H9 (cell line): ENCODE measurements around the gene METTL26. TPM values are rescaled to one million over a fixed set of nuclear protein-coding genes. Genes with fewer than 3 reads are reported as not detected.

Experiments used
- DNase-seq: peaks from one replicate; pipeline ENCODE4 v3.0.0-alpha.2; 2017
- H2AFZ ChIP-seq: one replicate; pipeline ENCODE4 v1.6.1; 2013; ENCODE audit warnings: mild to moderate bottlenecking, low read length, control low read depth, moderate library complexity
- H2AK5ac ChIP-seq: 2 replicates; pipeline ENCODE4 v1.6.1; 2013; ENCODE audit warnings: low read length, control low read depth, mixed read lengths; ENCODE audit not compliant: insufficient read length
- H2BK120ac ChIP-seq: one replicate; pipeline ENCODE4 v1.6.1; 2013; ENCODE audit warnings: low read depth, mild to moderate bottlenecking, low read length, control low read depth, inconsistent platforms; ENCODE audit not compliant: poor library complexity, severe bottlenecking
- H2BK12ac ChIP-seq: 2 replicates; pipeline ENCODE4 v1.6.1; 2013; ENCODE audit warnings: low read length, control low read depth, mixed read lengths, low read depth; ENCODE audit not compliant: insufficient read length
- H2BK15ac ChIP-seq: 2 replicates; pipeline ENCODE4 v1.6.1; 2013; ENCODE audit warnings: low read depth, low read length, control low read depth
- H2BK20ac ChIP-seq: one replicate; pipeline ENCODE4 v1.6.1; 2013; ENCODE audit warnings: low read depth, mild to moderate bottlenecking, low read length, control low read depth, inconsistent platforms; ENCODE audit not compliant: poor library complexity, severe bottlenecking
- H2BK5ac ChIP-seq: 2 replicates; pipeline ENCODE4 v1.6.1; 2013; ENCODE audit warnings: low read length, control low read depth, mixed read lengths; ENCODE audit not compliant: insufficient read length
- H3K14ac ChIP-seq: 2 replicates; pipeline ENCODE4 v1.6.1; 2013; ENCODE audit warnings: low read length, control low read depth; ENCODE audit not compliant: insufficient read depth
- H3K18ac ChIP-seq: 2 replicates; pipeline ENCODE4 v1.6.1; 2013; ENCODE audit warnings: low read depth, mild to moderate bottlenecking, mixed read lengths, low read length, control low read depth; ENCODE audit not compliant: insufficient read length
- H3K23ac ChIP-seq: 2 replicates; pipeline ENCODE4 v1.6.1; 2013; ENCODE audit warnings: low read length, control low read depth, mixed read lengths, low read depth; ENCODE audit not compliant: insufficient read length
- H3K23me2 ChIP-seq: 2 replicates; pipeline ENCODE4 v1.6.1; 2013; ENCODE audit warnings: low read depth, mild to moderate bottlenecking, mixed read lengths, low read length, control low read depth; ENCODE audit not compliant: insufficient read length, poor library complexity, severe bottlenecking
- H3K27ac ChIP-seq: 2 replicates; pipeline ENCODE4 v1.5.1; 2013; ENCODE audit warnings: low read length, control low read depth, mixed read lengths, low read depth; ENCODE audit not compliant: insufficient read length
- H3K27me3 ChIP-seq: 2 replicates; pipeline ENCODE4 v1.6.1; 2013; ENCODE audit warnings: low read length, control low read depth, inconsistent platforms; ENCODE audit not compliant: insufficient read depth
- H3K4ac ChIP-seq: 2 replicates; pipeline ENCODE4 v1.6.1; 2013; ENCODE audit warnings: low read depth, mild to moderate bottlenecking, control low read depth, inconsistent platforms, low read length, moderate library complexity
- H3K4me1 ChIP-seq: 2 replicates; pipeline ENCODE4 v1.6.1; 2013; ENCODE audit warnings: low read length, control low read depth, inconsistent platforms; ENCODE audit not compliant: insufficient read depth
- H3K4me2 ChIP-seq: 2 replicates; pipeline ENCODE4 v1.6.1; 2013; ENCODE audit warnings: low read length, control low read depth, mixed read lengths; ENCODE audit not compliant: insufficient read length, insufficient read depth
- H3K56ac ChIP-seq: 2 replicates; pipeline ENCODE4 v1.6.1; 2013; ENCODE audit warnings: low read depth, mild to moderate bottlenecking, mixed read lengths, low read length, control low read depth; ENCODE audit not compliant: insufficient read length
- H3K79me1 ChIP-seq: 2 replicates; pipeline ENCODE4 v1.6.1; 2013; ENCODE audit warnings: low read depth, mild to moderate bottlenecking, moderate library complexity, low read length, control low read depth, inconsistent platforms; ENCODE audit not compliant: insufficient read depth, poor library complexity, severe bottlenecking
- H3K79me2 ChIP-seq: 2 replicates; pipeline ENCODE4 v1.6.1; 2013; ENCODE audit warnings: low read length, control low read depth, inconsistent platforms; ENCODE audit not compliant: insufficient read depth
- H3K9ac ChIP-seq: 2 replicates; pipeline ENCODE4 v1.6.1; 2013; ENCODE audit warnings: low read length, control low read depth, mixed read lengths; ENCODE audit not compliant: insufficient read length; ENCODE audit errors: extremely low read depth
- H3K9me3 ChIP-seq: one replicate; pipeline ENCODE4 v1.6.1; 2013; ENCODE audit warnings: low read depth, low read length, inconsistent platforms; ENCODE audit not compliant: control insufficient read depth
- H3T11ph ChIP-seq: one replicate; pipeline ENCODE4 v1.6.1; 2013; ENCODE audit warnings: mild to moderate bottlenecking, low read length, control low read depth, inconsistent platforms
- H4K20me1 ChIP-seq: one replicate; pipeline ENCODE4 v1.6.1; 2013; ENCODE audit not compliant: control insufficient read depth, insufficient read length, insufficient read depth
- H4K5ac ChIP-seq: 2 replicates; pipeline ENCODE4 v1.6.1; 2013; ENCODE audit warnings: low read depth, mild to moderate bottlenecking, mixed read lengths, low read length, control low read depth; ENCODE audit not compliant: insufficient read length
- H4K8ac ChIP-seq: replicated peaks from 2 replicates; pipeline ENCODE4 v1.6.1; 2013; ENCODE audit warnings: low read length, control low read depth, mixed read lengths, low read depth; ENCODE audit not compliant: insufficient read length
- H4K91ac ChIP-seq: 2 replicates; pipeline ENCODE4 v1.6.1; 2013; ENCODE audit warnings: low read depth, mild to moderate bottlenecking, moderate library complexity, mixed read lengths, low read length, control low read depth; ENCODE audit not compliant: insufficient read length
- H3K27ac Mint-ChIP-seq, 3 experiments: 2 replicates in 2 of 3; 3 replicates in 1 of 3; pipeline ENCODE4 v1.8.0; 2020 to 2021; ENCODE audit warnings: mixed read lengths in 3 of 3, mild to moderate bottlenecking in 1 of 3, moderate library complexity in 1 of 3
- H3K27me3 Mint-ChIP-seq: 2 replicates; pipeline ENCODE4 v1.8.0; 2021; ENCODE audit warnings: low read depth, mild to moderate bottlenecking, moderate library complexity, mixed read lengths
- H3K36me3 Mint-ChIP-seq, 3 experiments: 2 replicates in 2 of 3; 3 replicates in 1 of 3; pipeline ENCODE4 v1.8.0; 2020 to 2021; ENCODE audit warnings: low read depth in 3 of 3, mixed read lengths in 3 of 3; ENCODE audit not compliant: insufficient read depth in 1 of 3
- H3K4me1 Mint-ChIP-seq, 2 experiments: 2 replicates each; pipeline ENCODE4 v1.8.0; 2020; ENCODE audit warnings: mixed read lengths in 2 of 2
- H3K4me3 Mint-ChIP-seq, 2 experiments: 2 replicates in 1 of 2; 3 replicates in 1 of 2; pipeline ENCODE4 v1.8.0; 2020 to 2021; ENCODE audit warnings: mild to moderate bottlenecking in 2 of 2, mixed read lengths in 2 of 2, moderate library complexity in 1 of 2
- H3K9me3 Mint-ChIP-seq, 2 experiments: 2 replicates in 1 of 2; 3 replicates in 1 of 2; pipeline ENCODE4 v1.8.0; 2020; ENCODE audit warnings: mild to moderate bottlenecking in 2 of 2, mixed read lengths in 2 of 2, moderate library complexity in 1 of 2
- WGBS: extraction: QIAGEN DNeasy Blood & Tissue Kit; methylation state at CpG from one replicate; pipeline ENCODE4 v1.1.7; 2013; ENCODE audit warnings: missing lambda C conversion rate, low lambda C conversion rate, mixed read lengths; ENCODE audit not compliant: insufficient read length; ENCODE audit errors: extremely low coverage; 5-methylcytosine and 5-hydroxymethylcytosine counted together
- total RNA-seq: library from RNA; stranded (reverse); gene quantifications from 2 replicates; pipeline ENCODE4 v1.2.1, GENCODE V29; 2021
- TF ChIP-seq, protein P1 (sequence below): fragments of 200-600 bp; sonication (generic); conservative IDR thresholded peaks from 3 replicates; pipeline ENCODE4 v1.8.0; 2021; ENCODE audit warnings: antibody characterized with exemption, mild to moderate bottlenecking

Gene METTL26
- total RNA-seq, 1 experiment from 2014 or later, result 108 TPM

DNA sequence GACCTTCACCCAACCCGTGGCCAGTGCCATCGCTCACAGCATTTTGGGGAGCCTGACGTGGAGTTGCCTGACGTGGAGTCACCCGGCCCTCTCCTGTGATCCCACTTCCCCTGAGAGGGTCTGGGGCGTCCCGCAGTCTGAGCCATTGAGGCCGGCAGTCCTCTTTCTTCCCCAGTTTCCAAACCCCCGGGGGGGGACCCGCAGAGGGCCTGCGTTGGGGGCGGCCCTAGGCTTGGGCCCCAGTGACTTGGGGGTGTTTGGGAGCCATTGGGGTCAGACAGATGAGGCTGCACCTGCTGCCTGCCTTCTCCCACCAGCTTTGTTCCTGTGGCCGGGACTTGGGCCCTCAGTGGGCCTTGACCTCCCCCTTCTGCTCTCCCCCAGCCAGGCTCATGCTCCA lies 33.6 kb upstream of the METTL26 start:
- no peak overlapping the region for H3K4me2 ChIP-seq
- no peaks in the 10 kb centered on the region for H3K4me1 ChIP-seq
- H3K4ac ChIP-seq, result no peak overlapping the region
- H4K91ac ChIP-seq, result no peak overlapping the region
- no peaks in the 10 kb centered on the region for H3K9me3 Mint-ChIP-seq
- no peaks in the 10 kb centered on the region for H3K9me3 ChIP-seq
- no peak overlapping the region for H3T11ph ChIP-seq
- no peak overlapping the region for H2BK12ac ChIP-seq
- no peaks in the 10 kb centered on the region for H3K27me3 Mint-ChIP-seq
- H3K18ac ChIP-seq, result no peak overlapping the region
- H3K9ac ChIP-seq, result no peak overlapping the region
- no peaks in the 10 kb centered on the region; the same call in 1 of the 2 replicates for H3K79me2 ChIP-seq
- H3K56ac ChIP-seq, result no peak overlapping the region
- H2AK5ac ChIP-seq, result no peak overlapping the region
- H2BK15ac ChIP-seq, result no peak overlapping the region
- no peak overlapping the region for H2BK5ac ChIP-seq
- H3K27ac ChIP-seq, result no peak overlapping the region
- H4K8ac ChIP-seq, result no peak overlapping the region
- H2BK120ac ChIP-seq, result no peak overlapping the region
- H3K27me3 ChIP-seq, result no peaks in the 10 kb centered on the region
- no peak overlapping the region for H2BK20ac ChIP-seq
- no peak overlapping the region for H3K23ac ChIP-seq
- no peaks in the 10 kb centered on the region for H4K20me1 ChIP-seq
- H3K4me3 Mint-ChIP-seq, result peak overlapping the region; percentile 77 to 82
- WGBS, result no CpG with 5 or more reads among the region's 13 CpGs
- no peak overlapping the region for H2AFZ ChIP-seq
- TF ChIP-seq, protein P1, sequence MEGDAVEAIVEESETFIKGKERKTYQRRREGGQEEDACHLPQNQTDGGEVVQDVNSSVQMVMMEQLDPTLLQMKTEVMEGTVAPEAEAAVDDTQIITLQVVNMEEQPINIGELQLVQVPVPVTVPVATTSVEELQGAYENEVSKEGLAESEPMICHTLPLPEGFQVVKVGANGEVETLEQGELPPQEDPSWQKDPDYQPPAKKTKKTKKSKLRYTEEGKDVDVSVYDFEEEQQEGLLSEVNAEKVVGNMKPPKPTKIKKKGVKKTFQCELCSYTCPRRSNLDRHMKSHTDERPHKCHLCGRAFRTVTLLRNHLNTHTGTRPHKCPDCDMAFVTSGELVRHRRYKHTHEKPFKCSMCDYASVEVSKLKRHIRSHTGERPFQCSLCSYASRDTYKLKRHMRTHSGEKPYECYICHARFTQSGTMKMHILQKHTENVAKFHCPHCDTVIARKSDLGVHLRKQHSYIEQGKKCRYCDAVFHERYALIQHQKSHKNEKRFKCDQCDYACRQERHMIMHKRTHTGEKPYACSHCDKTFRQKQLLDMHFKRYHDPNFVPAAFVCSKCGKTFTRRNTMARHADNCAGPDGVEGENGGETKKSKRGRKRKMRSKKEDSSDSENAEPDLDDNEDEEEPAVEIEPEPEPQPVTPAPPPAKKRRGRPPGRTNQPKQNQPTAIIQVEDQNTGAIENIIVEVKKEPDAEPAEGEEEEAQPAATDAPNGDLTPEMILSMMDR, result no peak
- H3K14ac ChIP-seq, result no peak overlapping the region
- H3K4me1 Mint-ChIP-seq, result peaks cover 3% of the 10 kb centered on the region in 2 experiments
- H4K5ac ChIP-seq, result no peak overlapping the region
- no peak for DNase-seq
- peaks cover 11 to 27% (median 27%) of the 10 kb centered on the region in 3 experiments; a peak in 6 of 7 replicates for H3K36me3 Mint-ChIP-seq
- H3K27ac Mint-ChIP-seq, result no peak overlapping the region
- H3K79me1 ChIP-seq, result no peaks in the 10 kb centered on the region
- H3K23me2 ChIP-seq, result no peaks in the 10 kb centered on the region
